IPS-15b (cell line): Measurements from ENCODE around the gene RBM48.
"Not testable (repeated sequence)": the region's sequence is repeated elsewhere in the genome, so short reads cannot be mapped to it uniquely, and the experiment has no call there.

ENCODE experiments used
- H3K27me3 ChIP-seq: one replicate; pipeline ENCODE4 v1.6.1; 2013; ENCODE audit warnings: low read length; ENCODE audit not compliant: control insufficient read depth, insufficient read depth
- H3K36me3 ChIP-seq: one replicate; pipeline ENCODE4 v1.6.1; 2013; ENCODE audit warnings: low read length; ENCODE audit not compliant: control insufficient read depth, insufficient read depth
- H3K4me1 ChIP-seq: one replicate; pipeline ENCODE4 v1.6.1; 2013; ENCODE audit warnings: mild to moderate bottlenecking, low read length; ENCODE audit not compliant: control insufficient read depth, insufficient read depth
- H3K4me3 ChIP-seq: one replicate; pipeline ENCODE4 v1.5.1; 2013; ENCODE audit warnings: low read depth, low read length
- H3K9ac ChIP-seq: one replicate; pipeline ENCODE4 v1.6.1; 2013; ENCODE audit warnings: low read depth, mild to moderate bottlenecking, low read length
- H3K9me3 ChIP-seq: one replicate; pipeline ENCODE4 v1.6.1; 2013; ENCODE audit warnings: mild to moderate bottlenecking, low read length; ENCODE audit not compliant: control insufficient read depth, insufficient read depth

Gene RBM48

GRCh38 chr7:92528188-92528957 is at the start of gene RBM48, which contains the start of gene PEX1:
RBM48 (plus strand) TSS chr7:92528795; CDS start chr7:92528814, 19 bp downstream.
PEX1 (minus strand) TSS chr7:92528520; CDS start chr7:92528435, 85 bp downstream.
- Histone ChIP-seq H3K9me3 (no peaks in the 10 kb centered on the region), H3K36me3 (no peaks in the 10 kb centered on the region), H3K4me3 (peak within 1 kb of the TSS; percentile 92), H3K27me3 (no peaks in the 10 kb centered on the region), H3K4me1 (no peaks in the 10 kb centered on the region), H3K9ac (peak within 1 kb of the TSS; percentile 80)

GRCh38 chr7:92479146-92479545 is 49.4 kb upstream of the RBM48 start:
- not testable (repeated sequence) for H3K9me3 ChIP-seq, H3K36me3 ChIP-seq, H3K4me1 ChIP-seq, H3K9ac ChIP-seq, H3K4me3 ChIP-seq, H3K27me3 ChIP-seq

GRCh38 chr7:92483624-92484023 is 45.0 kb upstream of the RBM48 start:
- H3K4me3 ChIP-seq, H3K9ac ChIP-seq, H3K27me3 ChIP-seq, H3K4me1 ChIP-seq, H3K9me3 ChIP-seq: not testable (repeated sequence)
- H3K36me3 ChIP-seq = peaks cover 10% of the 10 kb centered on the region

- H3K27me3 ChIP-seq, H3K4me3 ChIP-seq, H3K9me3 ChIP-seq, H3K9ac ChIP-seq, H3K4me1 ChIP-seq: not testable (repeated sequence)
- H3K36me3 ChIP-seq = peaks cover 10% of the 10 kb centered on the region
Observed at GRCh38 chr7:92484226-92484625, 44.4 kb upstream of the RBM48 start.

- Histone ChIP-seq H3K9me3 (no peaks in the 10 kb centered on the region), H3K27me3 (no peaks in the 10 kb centered on the region), H3K9ac (no peak overlapping the region), H3K36me3 (peaks cover 10% of the 10 kb centered on the region), H3K4me1 (no peaks in the 10 kb centered on the region), H3K4me3 (no peak overlapping the region)
Observed at GRCh38 chr7:92485267-92485892, 43.2 kb upstream of the RBM48 start.

- H3K9ac ChIP-seq = no peak overlapping the region
- no peak overlapping the region for H3K4me3 ChIP-seq
- no peaks in the 10 kb centered on the region for H3K4me1 ChIP-seq
- H3K36me3 ChIP-seq = peaks cover 10% of the 10 kb centered on the region
- no peaks in the 10 kb centered on the region for H3K9me3 ChIP-seq
- no peaks in the 10 kb centered on the region for H3K27me3 ChIP-seq
Observed at GRCh38 chr7:92485974-92486373, 42.6 kb upstream of the RBM48 start.

GRCh38 chr7:92487804-92488203 is 40.8 kb upstream of the RBM48 start:
- no peak overlapping the region for H3K4me3 ChIP-seq
- H3K9ac ChIP-seq = no peak overlapping the region
- no peaks in the 10 kb centered on the region for H3K4me1 ChIP-seq
- peaks cover 10% of the 10 kb centered on the region for H3K36me3 ChIP-seq
- no peaks in the 10 kb centered on the region for H3K27me3 ChIP-seq
- H3K9me3 ChIP-seq = no peaks in the 10 kb centered on the region

- Histone ChIP-seq H3K9me3 (no peaks in the 10 kb centered on the region), H3K9ac (no peak overlapping the region), H3K27me3 (no peaks in the 10 kb centered on the region), H3K36me3 (peaks cover 12% of the 10 kb centered on the region), H3K4me3 (no peak overlapping the region), H3K4me1 (no peaks in the 10 kb centered on the region)
Observed at GRCh38 chr7:92489634-92490033, 39.0 kb upstream of the RBM48 start.

GRCh38 chr7:92496876-92497275 is 31.7 kb upstream of the RBM48 start:
- no peaks in the 10 kb centered on the region for H3K27me3 ChIP-seq
- H3K36me3 ChIP-seq = peaks cover 9% of the 10 kb centered on the region
- H3K4me1 ChIP-seq = no peaks in the 10 kb centered on the region
- no peak overlapping the region for H3K9ac ChIP-seq
- H3K9me3 ChIP-seq = no peaks in the 10 kb centered on the region
- no peak overlapping the region for H3K4me3 ChIP-seq

- no peak overlapping the region for H3K9ac ChIP-seq
- no peaks in the 10 kb centered on the region for H3K4me1 ChIP-seq
- peaks cover 7% of the 10 kb centered on the region for H3K36me3 ChIP-seq
- no peak overlapping the region for H3K4me3 ChIP-seq
- no peaks in the 10 kb centered on the region for H3K27me3 ChIP-seq
- H3K9me3 ChIP-seq = no peaks in the 10 kb centered on the region
Observed at GRCh38 chr7:92498557-92498956, 30.0 kb upstream of the RBM48 start.

- Histone ChIP-seq H3K9me3 (no peaks in the 10 kb centered on the region), H3K27me3 (no peaks in the 10 kb centered on the region), H3K4me1 (no peaks in the 10 kb centered on the region), H3K9ac (no peak overlapping the region), H3K4me3 (no peak overlapping the region), H3K36me3 (peaks cover 7% of the 10 kb centered on the region)
Observed at GRCh38 chr7:92503767-92504166, 24.8 kb upstream of the RBM48 start.

- Histone ChIP-seq H3K27me3 (no peaks in the 10 kb centered on the region), H3K36me3 (peaks cover 7% of the 10 kb centered on the region), H3K9me3 (no peaks in the 10 kb centered on the region), H3K4me1 (no peaks in the 10 kb centered on the region), H3K9ac (no peak overlapping the region), H3K4me3 (no peak overlapping the region)
Observed at GRCh38 chr7:92504563-92504962, 24.0 kb upstream of the RBM48 start.
